Loucy (cell line): ENCODE results near the gene BBS4.
"Not testable (repeated sequence)": the region's sequence is repeated elsewhere in the genome, so short reads cannot be mapped to it uniquely, and the experiment has no call there.

Experiments used
- H2AFZ ChIP-seq: fragments of 200-600 bp; sonication (generic); 2 replicates; pipeline ENCODE4 v1.6.0; 2016; ENCODE audit warnings: antibody characterized with exemption, mild to moderate bottlenecking, low read length, moderate library complexity
- H3F3A ChIP-seq: fragments of 200-600 bp; 2 replicates; pipeline ENCODE4 v1.6.0; 2016; ENCODE audit warnings: antibody characterized with exemption, low read depth, mild to moderate bottlenecking
- H3K27me3 ChIP-seq: fragments of 200-600 bp; sonication (generic); 2 replicates; pipeline ENCODE4 v1.6.1; 2014; ENCODE audit warnings: low read length, mild to moderate bottlenecking; ENCODE audit not compliant: insufficient read depth, poor library complexity, severe bottlenecking
- H3K36me3 ChIP-seq: fragments of 200-600 bp; sonication (generic); 2 replicates; pipeline ENCODE4 v1.6.1; 2016; ENCODE audit warnings: low read length; ENCODE audit not compliant: insufficient read depth
- H3K4me1 ChIP-seq: fragments of 200-600 bp; sonication (generic); 2 replicates; pipeline ENCODE4 v1.5.1; 2014; ENCODE audit warnings: low read length, mild to moderate bottlenecking; ENCODE audit not compliant: insufficient read depth, poor library complexity, severe bottlenecking
- H3K4me2 ChIP-seq: fragments of 200-600 bp; sonication (generic); 2 replicates; pipeline ENCODE4 v1.6.0; 2014; ENCODE audit warnings: antibody characterized with exemption, low read length, low read depth, mild to moderate bottlenecking; ENCODE audit not compliant: poor library complexity, severe bottlenecking
- H3K4me3 ChIP-seq: fragments of 200-600 bp; sonication (generic); 2 replicates; pipeline ENCODE4 v1.5.1; 2014; ENCODE audit warnings: low read length, mild to moderate bottlenecking, mixed read lengths; ENCODE audit not compliant: poor library complexity, severe bottlenecking
- H3K79me2 ChIP-seq: fragments of 200-600 bp; sonication (generic); 2 replicates; pipeline ENCODE4 v1.6.1; 2014; ENCODE audit warnings: low read length; ENCODE audit not compliant: insufficient read depth
- H3K9ac ChIP-seq: fragments of 200-600 bp; sonication (generic); 2 replicates; pipeline ENCODE4 v1.6.0; 2014; ENCODE audit warnings: mild to moderate bottlenecking, low read depth, low read length, moderate library complexity; ENCODE audit not compliant: poor library complexity, severe bottlenecking
- H3K9me2 ChIP-seq: fragments of 200-600 bp; sonication (generic); replicated peaks from 2 replicates; pipeline ENCODE4 v1.6.1; 2016; ENCODE audit warnings: low read depth, low read length, mixed read lengths
- H3K9me3 ChIP-seq: fragments of 200-600 bp; sonication (generic); 2 replicates; pipeline ENCODE4 v1.6.1; 2014; ENCODE audit warnings: mild to moderate bottlenecking, antibody characterized with exemption, low read length, low read depth; ENCODE audit not compliant: insufficient read depth
- H4K20me1 ChIP-seq: fragments of 200-600 bp; sonication (generic); 2 replicates; pipeline ENCODE4 v1.6.0; 2014; ENCODE audit warnings: antibody characterized with exemption, low read length, mild to moderate bottlenecking; ENCODE audit not compliant: insufficient read depth, poor library complexity, severe bottlenecking
- CTCF ChIP-seq: fragments of 200-600 bp; sonication (generic); conservative IDR thresholded peaks from 2 replicates; pipeline ENCODE4 v1.5.1; 2014; ENCODE audit warnings: mild to moderate bottlenecking, antibody characterized with exemption, low read length
- EZH2phosphoT487 ChIP-seq: fragments of 200-600 bp; IDR thresholded peaks from 2 replicates; pipeline ENCODE4 v1.6.1; 2018; ENCODE audit warnings: antibody characterized with exemption, mild to moderate bottlenecking, moderate library complexity, borderline replicate concordance

The BBS4 gene

GRCh38 chr15:72670656-72671352 lies 15.2 kb upstream of the BBS4 start:
- not testable (repeated sequence) for H3K9me3 ChIP-seq, H3K79me2 ChIP-seq, H3K4me1 ChIP-seq, H4K20me1 ChIP-seq, H3K36me3 ChIP-seq, H3F3A ChIP-seq, H3K9ac ChIP-seq, H3K9me2 ChIP-seq, H3K27me3 ChIP-seq
- TF ChIP-seq CTCF, result peak; percentile 73
- peak overlapping the region; percentile 99 for H2AFZ ChIP-seq
- peak overlapping the region; percentile 69 for H3K4me3 ChIP-seq
- peak overlapping the region; percentile 63 for H3K4me2 ChIP-seq

GRCh38 chr15:72671525-72671924 lies 14.5 kb upstream of the BBS4 start:
- H3K4me1 ChIP-seq, result peaks cover 5% of the 10 kb centered on the region
- no peak overlapping the region for H3K9ac ChIP-seq
- H3K36me3 ChIP-seq, result no peaks in the 10 kb centered on the region
- H3K27me3 ChIP-seq, result no peaks in the 10 kb centered on the region
- TF ChIP-seq CTCF, result no peak
- H3K9me2 ChIP-seq, result no peaks in the 10 kb centered on the region
- H3K9me3 ChIP-seq, result no peaks in the 10 kb centered on the region
- H3K4me2 ChIP-seq, result peak overlapping the region; percentile 63
- H4K20me1 ChIP-seq, result no peaks in the 10 kb centered on the region
- no peaks in the 10 kb centered on the region for H3K79me2 ChIP-seq
- peak overlapping the region; percentile 99; the same call in 1 of the 2 replicates for H2AFZ ChIP-seq
- H3F3A ChIP-seq, result no peaks in the 10 kb centered on the region
- H3K4me3 ChIP-seq, result peak overlapping the region; percentile 69

GRCh38 chr15:72676838-72677237 lies 9.2 kb upstream of the BBS4 start:
- H3K36me3 ChIP-seq, result no peaks in the 10 kb centered on the region
- H2AFZ ChIP-seq, result no peak overlapping the region
- no peak for TF ChIP-seq EZH2phosphoT487
- TF ChIP-seq CTCF, result no peak
- no peaks in the 10 kb centered on the region for H4K20me1 ChIP-seq
- no peak overlapping the region for H3K4me2 ChIP-seq
- no peaks in the 10 kb centered on the region for H3K79me2 ChIP-seq
- H3K9me2 ChIP-seq, result no peaks in the 10 kb centered on the region
- H3K27me3 ChIP-seq, result peaks cover 6% of the 10 kb centered on the region
- no peaks in the 10 kb centered on the region for H3F3A ChIP-seq
- H3K4me1 ChIP-seq, result no peaks in the 10 kb centered on the region
- H3K4me3 ChIP-seq, result no peak overlapping the region
- no peak overlapping the region for H3K9ac ChIP-seq
- no peaks in the 10 kb centered on the region for H3K9me3 ChIP-seq
